ENCODE results near the gene SLC16A10.

DNA sequence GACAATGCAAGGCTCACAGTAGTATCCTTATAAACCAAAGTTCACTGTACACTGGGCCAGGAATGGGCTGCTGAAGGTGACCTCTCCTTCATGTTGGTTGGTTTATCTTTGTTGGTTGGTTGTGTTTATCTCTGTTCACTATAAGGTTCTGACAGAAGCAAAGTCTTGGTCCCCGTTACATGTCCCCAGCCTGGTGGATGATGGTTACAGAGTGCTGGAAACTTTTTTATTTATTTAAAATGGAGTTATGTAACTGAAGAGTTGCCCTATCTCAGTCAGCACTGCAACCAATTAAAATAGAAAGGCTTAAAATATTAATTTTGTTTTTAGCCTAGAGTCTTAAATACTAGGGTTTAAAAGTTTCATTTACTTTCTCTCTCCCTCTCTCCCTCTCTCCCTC, 100.6 kb downstream of the SLC16A10 start:
- TF ChIP-seq, protein P1, sequence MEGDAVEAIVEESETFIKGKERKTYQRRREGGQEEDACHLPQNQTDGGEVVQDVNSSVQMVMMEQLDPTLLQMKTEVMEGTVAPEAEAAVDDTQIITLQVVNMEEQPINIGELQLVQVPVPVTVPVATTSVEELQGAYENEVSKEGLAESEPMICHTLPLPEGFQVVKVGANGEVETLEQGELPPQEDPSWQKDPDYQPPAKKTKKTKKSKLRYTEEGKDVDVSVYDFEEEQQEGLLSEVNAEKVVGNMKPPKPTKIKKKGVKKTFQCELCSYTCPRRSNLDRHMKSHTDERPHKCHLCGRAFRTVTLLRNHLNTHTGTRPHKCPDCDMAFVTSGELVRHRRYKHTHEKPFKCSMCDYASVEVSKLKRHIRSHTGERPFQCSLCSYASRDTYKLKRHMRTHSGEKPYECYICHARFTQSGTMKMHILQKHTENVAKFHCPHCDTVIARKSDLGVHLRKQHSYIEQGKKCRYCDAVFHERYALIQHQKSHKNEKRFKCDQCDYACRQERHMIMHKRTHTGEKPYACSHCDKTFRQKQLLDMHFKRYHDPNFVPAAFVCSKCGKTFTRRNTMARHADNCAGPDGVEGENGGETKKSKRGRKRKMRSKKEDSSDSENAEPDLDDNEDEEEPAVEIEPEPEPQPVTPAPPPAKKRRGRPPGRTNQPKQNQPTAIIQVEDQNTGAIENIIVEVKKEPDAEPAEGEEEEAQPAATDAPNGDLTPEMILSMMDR (IDR thresholded peaks at IDR 0.05; ENCODE audit: poor library complexity), result no peak
- TF ChIP-seq EZH2 (IDR thresholded peaks at IDR 0.05; ENCODE audit: borderline replicate concordance), result no peak
